ENCODE data around the gene VSX1.

DNA sequence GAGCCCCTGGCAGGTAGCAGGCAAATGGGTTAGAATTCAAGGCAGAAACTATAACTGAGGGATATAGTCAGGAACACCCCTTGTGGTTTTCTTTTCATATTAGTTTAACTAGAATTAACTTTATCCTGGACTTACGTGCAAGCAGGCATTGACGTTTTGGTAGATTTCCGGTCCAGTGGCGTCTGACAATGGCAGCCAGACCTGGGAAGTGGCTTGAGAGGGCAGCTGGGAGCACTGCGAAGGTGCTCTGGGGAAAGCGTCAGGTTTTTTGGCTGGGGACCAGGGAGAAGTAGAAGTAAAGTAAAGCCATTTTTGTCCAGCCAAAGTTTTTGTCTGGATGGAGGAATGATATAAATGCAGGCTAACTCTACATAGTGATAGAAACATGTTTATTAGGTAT, 15.6 kb downstream of the VSX1 start:
- TF ChIP-seq, protein P1, sequence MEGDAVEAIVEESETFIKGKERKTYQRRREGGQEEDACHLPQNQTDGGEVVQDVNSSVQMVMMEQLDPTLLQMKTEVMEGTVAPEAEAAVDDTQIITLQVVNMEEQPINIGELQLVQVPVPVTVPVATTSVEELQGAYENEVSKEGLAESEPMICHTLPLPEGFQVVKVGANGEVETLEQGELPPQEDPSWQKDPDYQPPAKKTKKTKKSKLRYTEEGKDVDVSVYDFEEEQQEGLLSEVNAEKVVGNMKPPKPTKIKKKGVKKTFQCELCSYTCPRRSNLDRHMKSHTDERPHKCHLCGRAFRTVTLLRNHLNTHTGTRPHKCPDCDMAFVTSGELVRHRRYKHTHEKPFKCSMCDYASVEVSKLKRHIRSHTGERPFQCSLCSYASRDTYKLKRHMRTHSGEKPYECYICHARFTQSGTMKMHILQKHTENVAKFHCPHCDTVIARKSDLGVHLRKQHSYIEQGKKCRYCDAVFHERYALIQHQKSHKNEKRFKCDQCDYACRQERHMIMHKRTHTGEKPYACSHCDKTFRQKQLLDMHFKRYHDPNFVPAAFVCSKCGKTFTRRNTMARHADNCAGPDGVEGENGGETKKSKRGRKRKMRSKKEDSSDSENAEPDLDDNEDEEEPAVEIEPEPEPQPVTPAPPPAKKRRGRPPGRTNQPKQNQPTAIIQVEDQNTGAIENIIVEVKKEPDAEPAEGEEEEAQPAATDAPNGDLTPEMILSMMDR (IDR thresholded peaks at IDR 0.05) = no peak
- no peak for TF ChIP-seq POLR2A (IDR thresholded peaks at IDR 0.05)

Measured in ovary (tissue), 3 donors.